CD4-positive, alpha-beta memory T cell (primary cell): ENCODE results near the gene CAP2. TPM values are rescaled to one million over a fixed set of nuclear protein-coding genes. Genes with fewer than 3 reads are reported as not detected.

Source experiments
- CTCF ChIA-PET: fragments of 350-600 bp; sonication (Branson Sonifier 250); formaldehyde crosslinking; loops from one replicate; lab custom pipeline; 2021; ENCODE audit warnings: inconsistent platforms; ENCODE audit not compliant: partially characterized antibody; lab: Charles Lee
- POLR2A ChIA-PET: fragments of 350-600 bp; sonication (Branson Sonifier 250); formaldehyde crosslinking; loops from one replicate; lab custom pipeline; 2021; ENCODE audit not compliant: partially characterized antibody; lab: Charles Lee
- DNase-seq, 5 donors: peaks; one replicate each; pipeline versions ENCODE4 v3.0.0 to v3.0.0-alpha.2; 2020 to 2022; ENCODE audit warnings: mixed read lengths in 1 of 5
- H3K27ac ChIP-seq: one replicate; pipeline ENCODE4 v1.7.0; 2013; ENCODE audit warnings: low read depth, low read length
- H3K27me3 ChIP-seq: 2 replicates; pipeline ENCODE4 v1.7.0; 2013; ENCODE audit warnings: mild to moderate bottlenecking, low read length, moderate library complexity; ENCODE audit not compliant: insufficient read depth
- H3K36me3 ChIP-seq: 2 replicates; pipeline ENCODE4 v1.7.0; 2013; ENCODE audit warnings: mild to moderate bottlenecking, low read length, moderate library complexity; ENCODE audit not compliant: insufficient read depth
- H3K4me1 ChIP-seq: 2 replicates; pipeline ENCODE4 v1.7.0; 2013; ENCODE audit warnings: mild to moderate bottlenecking, low read length, moderate library complexity; ENCODE audit not compliant: insufficient read depth
- H3K4me3 ChIP-seq, 2 donors: one replicate each; pipeline ENCODE4 v1.7.0; 2013; ENCODE audit warnings: low read length in 2 of 2, mild to moderate bottlenecking in 1 of 2
- H3K9me3 ChIP-seq, 2 donors: one replicate each; pipeline ENCODE4 v1.7.0; 2013; ENCODE audit warnings: low read length in 2 of 2, control low read depth in 1 of 2; ENCODE audit not compliant: control insufficient read depth in 1 of 2
- H3K27ac Mint-ChIP-seq, 7 donors: one replicate each; pipeline ENCODE4 v1.8.0; 2020 to 2021; ENCODE audit warnings: mixed read lengths in 7 of 7, mild to moderate bottlenecking in 6 of 7, inconsistent platforms in 3 of 7, moderate library complexity in 3 of 7
- H3K27me3 Mint-ChIP-seq, 2 donors: one replicate each; pipeline ENCODE4 v1.8.0; 2020 to 2021; ENCODE audit warnings: mixed read lengths in 2 of 2
- H3K36me3 Mint-ChIP-seq, 2 donors: one replicate each; pipeline ENCODE4 v1.8.0; 2020 to 2021; ENCODE audit warnings: mixed read lengths in 2 of 2, inconsistent platforms in 1 of 2, mild to moderate bottlenecking in 1 of 2
- H3K4me1 Mint-ChIP-seq, 4 donors: one replicate each; pipeline ENCODE4 v1.8.0; 2020 to 2021; ENCODE audit warnings: mixed read lengths in 4 of 4, mild to moderate bottlenecking in 1 of 4
- H3K4me3 Mint-ChIP-seq, 8 donors: one replicate each; pipeline ENCODE4 v1.8.0; 2020 to 2021; ENCODE audit warnings: mixed read lengths in 8 of 8, mild to moderate bottlenecking in 7 of 8, moderate library complexity in 6 of 8, inconsistent platforms in 3 of 8
- H3K9me3 Mint-ChIP-seq, 8 donors: one replicate each; pipeline ENCODE4 v1.8.0; 2020 to 2021; ENCODE audit warnings: mixed read lengths in 8 of 8, mild to moderate bottlenecking in 5 of 8, inconsistent platforms in 3 of 8, moderate library complexity in 1 of 8
- intact Hi-C: fragments of 100-400 bp; cut with micrococcal nuclease; formaldehyde crosslinking; loops from one replicate; pipeline ENCODE4 v1.15.1; 2023
- polyA plus RNA-seq, 2 donors: library from polyadenylated mRNA; unstranded; fragments of 300-500 nt; fragmentation: Illumina TruSeq; gene quantifications; one replicate each; pipeline ENCODE4 v1.2.3, GENCODE V29; 2021
- total RNA-seq, 2 experiments: library from RNA; stranded (reverse); gene quantifications; one replicate each; pipeline ENCODE4 v1.2.3, GENCODE V29; 2021

Gene CAP2
- total and polyA plus RNA-seq, 4 experiments from 2014 or later, result not detected

DNA sequence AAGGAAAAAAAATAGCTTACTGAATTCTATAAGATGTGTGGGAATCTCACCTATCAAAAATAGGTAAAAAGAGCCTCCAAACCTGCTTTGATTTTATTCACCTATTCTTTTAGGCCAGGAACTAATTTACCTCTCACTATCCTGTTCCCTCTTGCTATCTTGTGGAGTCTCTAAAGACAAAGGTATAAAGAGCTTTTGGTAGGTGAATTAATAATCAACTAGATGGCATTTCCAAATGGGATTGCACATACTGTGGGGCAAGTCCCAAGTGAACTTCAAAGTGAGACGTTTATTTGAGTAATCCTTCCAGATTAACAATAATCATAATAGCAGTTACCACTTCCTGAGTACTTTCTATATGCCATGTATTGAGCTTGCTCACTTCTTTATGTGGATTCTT lies 209.5 kb downstream of the CAP2 start:
- H3K27me3 Mint-ChIP-seq, result no peaks in the 10 kb centered on the region
- CTCF ChIA-PET, result interaction anchor here (0.8 to 2.0 kb wide), 5 partner anchors 36 to 201 kb away, joined by 3 to 12 read pairs (median 5); partner anchors contain the start of gene NUP153

DNA sequence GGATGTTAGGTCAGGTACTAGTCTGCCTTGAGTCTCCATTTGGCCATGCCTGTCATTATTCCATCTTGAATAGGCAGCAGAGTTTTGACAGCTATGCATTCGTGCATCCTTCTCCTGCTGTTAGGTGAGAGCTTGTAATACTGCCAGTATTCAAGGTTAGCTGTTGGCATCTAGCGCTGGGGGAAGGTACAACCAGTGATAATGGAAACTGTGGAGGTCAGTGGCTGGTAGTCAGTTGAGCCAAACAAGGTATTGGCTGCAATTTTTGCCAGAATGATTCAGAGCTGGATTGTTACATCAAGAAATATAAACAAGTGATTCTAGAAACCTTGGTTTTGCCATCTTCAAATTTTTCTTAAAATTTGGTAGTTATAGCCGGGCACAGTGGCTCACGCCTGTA lies 213.2 kb downstream of the CAP2 start:
- ChIA-PET POLR2A (no interaction called here), CTCF (interaction anchor here (0.7 to 1.7 kb wide), 3 partner anchors 21 to 1437 kb away, joined by 3 to 4 read pairs (median 4); no protein-coding TSS in a partner anchor)
- no peaks in the 10 kb centered on the region for H3K27me3 ChIP-seq
- intact Hi-C loops, result no loop called here
- H3K9me3 ChIP-seq, result no peaks in the 10 kb centered on the region
- no peak overlapping the region for H3K27ac ChIP-seq
- Mint-ChIP-seq H3K4me3 (no peak overlapping the region), H3K36me3 (peaks cover 26 to 54% of the 10 kb centered on the region in 2 donors), H3K27me3 (no peaks in the 10 kb centered on the region), H3K27ac (peak overlapping the region in 3 of 7 donors; percentile 27 to 60 (median 49)), H3K9me3 (no peaks in the 10 kb centered on the region), H3K4me1 (peaks cover 17 to 37% (median 28%) of the 10 kb centered on the region in 4 donors)
- no peak for DNase-seq
- H3K36me3 ChIP-seq, result peaks cover 12% of the 10 kb centered on the region
- H3K4me3 ChIP-seq, result no peak overlapping the region
- peaks cover 29% of the 10 kb centered on the region for H3K4me1 ChIP-seq

More for the DNA sequence above, 209.5 kb downstream of the CAP2 start:
- POLR2A ChIA-PET, result interaction anchor here (1.5 to 6.0 kb wide), 4 partner anchors 9 to 105 kb away, joined by 4 to 94 read pairs (median 8); partner anchors contain the start of gene NUP153
- Mint-ChIP-seq H3K36me3 (peaks cover 21 to 44% of the 10 kb centered on the region in 2 donors), H3K4me3 (peak overlapping the region in 7 of 8 donors; percentile 14 to 96 (median 74)), H3K9me3 (no peaks in the 10 kb centered on the region), H3K4me1 (peaks cover 22 to 52% (median 38%) of the 10 kb centered on the region in 4 donors), H3K27ac (peak overlapping the region; percentile 18 to 84 (median 59))
- intact Hi-C loops, result loop anchor here (5.0 kb wide), 2 partner anchors 59 to 841 kb away; partner anchors contain the start of gene ATXN1
- Histone ChIP-seq H3K4me3 (no peak overlapping the region), H3K36me3 (peaks cover 12% of the 10 kb centered on the region), H3K27ac (no peak overlapping the region), H3K27me3 (no peaks in the 10 kb centered on the region), H3K4me1 (peaks cover 42% of the 10 kb centered on the region), H3K9me3 (no peaks in the 10 kb centered on the region)
- DNase-seq, result no peak

Other genes with a start within 250 kb of the CAP2 start
- gene RBM24, start 112.2 kb upstream of the CAP2 start, total RNA-seq, result not detected
- gene RBM24, start 112.2 kb upstream of the CAP2 start, polyA plus RNA-seq, result not detected
- gene FAM8A1, start 206.7 kb downstream of the CAP2 start, total RNA-seq, result 10 to 100 TPM; 20.2 to 21.2 TPM
- 1 to 10 TPM; 3.7 to 6.3 TPM for gene FAM8A1, start 206.7 kb downstream of the CAP2 start, polyA plus RNA-seq